H9 (cell line): ENCODE results near the gene GADD45A. TPM values are rescaled to one million over a fixed set of nuclear protein-coding genes. Genes with fewer than 3 reads are reported as not detected.

ENCODE experiments used
- DNase-seq: peaks from one replicate; pipeline ENCODE4 v3.0.0-alpha.2; 2017
- H2AFZ ChIP-seq: one replicate; pipeline ENCODE4 v1.6.1; 2013; ENCODE audit warnings: mild to moderate bottlenecking, low read length, control low read depth, moderate library complexity
- H2AK5ac ChIP-seq: 2 replicates; pipeline ENCODE4 v1.6.1; 2013; ENCODE audit warnings: low read length, control low read depth, mixed read lengths; ENCODE audit not compliant: insufficient read length
- H2BK120ac ChIP-seq: one replicate; pipeline ENCODE4 v1.6.1; 2013; ENCODE audit warnings: low read depth, mild to moderate bottlenecking, low read length, control low read depth, inconsistent platforms; ENCODE audit not compliant: poor library complexity, severe bottlenecking
- H2BK12ac ChIP-seq: 2 replicates; pipeline ENCODE4 v1.6.1; 2013; ENCODE audit warnings: low read length, control low read depth, mixed read lengths, low read depth; ENCODE audit not compliant: insufficient read length
- H2BK15ac ChIP-seq: 2 replicates; pipeline ENCODE4 v1.6.1; 2013; ENCODE audit warnings: low read depth, low read length, control low read depth
- H2BK20ac ChIP-seq: one replicate; pipeline ENCODE4 v1.6.1; 2013; ENCODE audit warnings: low read depth, mild to moderate bottlenecking, low read length, control low read depth, inconsistent platforms; ENCODE audit not compliant: poor library complexity, severe bottlenecking
- H2BK5ac ChIP-seq: 2 replicates; pipeline ENCODE4 v1.6.1; 2013; ENCODE audit warnings: low read length, control low read depth, mixed read lengths; ENCODE audit not compliant: insufficient read length
- H3K14ac ChIP-seq: 2 replicates; pipeline ENCODE4 v1.6.1; 2013; ENCODE audit warnings: low read length, control low read depth; ENCODE audit not compliant: insufficient read depth
- H3K18ac ChIP-seq: 2 replicates; pipeline ENCODE4 v1.6.1; 2013; ENCODE audit warnings: low read depth, mild to moderate bottlenecking, mixed read lengths, low read length, control low read depth; ENCODE audit not compliant: insufficient read length
- H3K23ac ChIP-seq: 2 replicates; pipeline ENCODE4 v1.6.1; 2013; ENCODE audit warnings: low read length, control low read depth, mixed read lengths, low read depth; ENCODE audit not compliant: insufficient read length
- H3K23me2 ChIP-seq: 2 replicates; pipeline ENCODE4 v1.6.1; 2013; ENCODE audit warnings: low read depth, mild to moderate bottlenecking, mixed read lengths, low read length, control low read depth; ENCODE audit not compliant: insufficient read length, poor library complexity, severe bottlenecking
- H3K27ac ChIP-seq: 2 replicates; pipeline ENCODE4 v1.5.1; 2013; ENCODE audit warnings: low read length, control low read depth, mixed read lengths, low read depth; ENCODE audit not compliant: insufficient read length
- H3K27me3 ChIP-seq: 2 replicates; pipeline ENCODE4 v1.6.1; 2013; ENCODE audit warnings: low read length, control low read depth, inconsistent platforms; ENCODE audit not compliant: insufficient read depth
- H3K4ac ChIP-seq: 2 replicates; pipeline ENCODE4 v1.6.1; 2013; ENCODE audit warnings: low read depth, mild to moderate bottlenecking, control low read depth, inconsistent platforms, low read length, moderate library complexity
- H3K4me1 ChIP-seq: 2 replicates; pipeline ENCODE4 v1.6.1; 2013; ENCODE audit warnings: low read length, control low read depth, inconsistent platforms; ENCODE audit not compliant: insufficient read depth
- H3K4me2 ChIP-seq: 2 replicates; pipeline ENCODE4 v1.6.1; 2013; ENCODE audit warnings: low read length, control low read depth, mixed read lengths; ENCODE audit not compliant: insufficient read length, insufficient read depth
- H3K56ac ChIP-seq: 2 replicates; pipeline ENCODE4 v1.6.1; 2013; ENCODE audit warnings: low read depth, mild to moderate bottlenecking, mixed read lengths, low read length, control low read depth; ENCODE audit not compliant: insufficient read length
- H3K79me1 ChIP-seq: 2 replicates; pipeline ENCODE4 v1.6.1; 2013; ENCODE audit warnings: low read depth, mild to moderate bottlenecking, moderate library complexity, low read length, control low read depth, inconsistent platforms; ENCODE audit not compliant: insufficient read depth, poor library complexity, severe bottlenecking
- H3K79me2 ChIP-seq: 2 replicates; pipeline ENCODE4 v1.6.1; 2013; ENCODE audit warnings: low read length, control low read depth, inconsistent platforms; ENCODE audit not compliant: insufficient read depth
- H3K9ac ChIP-seq: 2 replicates; pipeline ENCODE4 v1.6.1; 2013; ENCODE audit warnings: low read length, control low read depth, mixed read lengths; ENCODE audit not compliant: insufficient read length; ENCODE audit errors: extremely low read depth
- H3K9me3 ChIP-seq: one replicate; pipeline ENCODE4 v1.6.1; 2013; ENCODE audit warnings: low read depth, low read length, inconsistent platforms; ENCODE audit not compliant: control insufficient read depth
- H3T11ph ChIP-seq: one replicate; pipeline ENCODE4 v1.6.1; 2013; ENCODE audit warnings: mild to moderate bottlenecking, low read length, control low read depth, inconsistent platforms
- H4K20me1 ChIP-seq: one replicate; pipeline ENCODE4 v1.6.1; 2013; ENCODE audit not compliant: control insufficient read depth, insufficient read length, insufficient read depth
- H4K5ac ChIP-seq: 2 replicates; pipeline ENCODE4 v1.6.1; 2013; ENCODE audit warnings: low read depth, mild to moderate bottlenecking, mixed read lengths, low read length, control low read depth; ENCODE audit not compliant: insufficient read length
- H4K8ac ChIP-seq: replicated peaks from 2 replicates; pipeline ENCODE4 v1.6.1; 2013; ENCODE audit warnings: low read length, control low read depth, mixed read lengths, low read depth; ENCODE audit not compliant: insufficient read length
- H4K91ac ChIP-seq: 2 replicates; pipeline ENCODE4 v1.6.1; 2013; ENCODE audit warnings: low read depth, mild to moderate bottlenecking, moderate library complexity, mixed read lengths, low read length, control low read depth; ENCODE audit not compliant: insufficient read length
- H3K27ac Mint-ChIP-seq, 3 experiments: 2 replicates in 2 of 3; 3 replicates in 1 of 3; pipeline ENCODE4 v1.8.0; 2020 to 2021; ENCODE audit warnings: mixed read lengths in 3 of 3, mild to moderate bottlenecking in 1 of 3, moderate library complexity in 1 of 3
- H3K27me3 Mint-ChIP-seq: 2 replicates; pipeline ENCODE4 v1.8.0; 2021; ENCODE audit warnings: low read depth, mild to moderate bottlenecking, moderate library complexity, mixed read lengths
- H3K36me3 Mint-ChIP-seq, 3 experiments: 2 replicates in 2 of 3; 3 replicates in 1 of 3; pipeline ENCODE4 v1.8.0; 2020 to 2021; ENCODE audit warnings: low read depth in 3 of 3, mixed read lengths in 3 of 3; ENCODE audit not compliant: insufficient read depth in 1 of 3
- H3K4me1 Mint-ChIP-seq, 2 experiments: 2 replicates each; pipeline ENCODE4 v1.8.0; 2020; ENCODE audit warnings: mixed read lengths in 2 of 2
- H3K4me3 Mint-ChIP-seq, 2 experiments: 2 replicates in 1 of 2; 3 replicates in 1 of 2; pipeline ENCODE4 v1.8.0; 2020 to 2021; ENCODE audit warnings: mild to moderate bottlenecking in 2 of 2, mixed read lengths in 2 of 2, moderate library complexity in 1 of 2
- H3K9me3 Mint-ChIP-seq, 2 experiments: 2 replicates in 1 of 2; 3 replicates in 1 of 2; pipeline ENCODE4 v1.8.0; 2020; ENCODE audit warnings: mild to moderate bottlenecking in 2 of 2, mixed read lengths in 2 of 2, moderate library complexity in 1 of 2
- WGBS: extraction: QIAGEN DNeasy Blood & Tissue Kit; methylation state at CpG from one replicate; pipeline ENCODE4 v1.1.7; 2013; ENCODE audit warnings: missing lambda C conversion rate, low lambda C conversion rate, mixed read lengths; ENCODE audit not compliant: insufficient read length; ENCODE audit errors: extremely low coverage; 5-methylcytosine and 5-hydroxymethylcytosine counted together
- total RNA-seq: library from RNA; stranded (reverse); gene quantifications from 2 replicates; pipeline ENCODE4 v1.2.1, GENCODE V29; 2021
- TF ChIP-seq, protein P1 (sequence below): fragments of 200-600 bp; sonication (generic); conservative IDR thresholded peaks from 3 replicates; pipeline ENCODE4 v1.8.0; 2021; ENCODE audit warnings: antibody characterized with exemption, mild to moderate bottlenecking

Gene GADD45A
- total RNA-seq, 1 experiment from 2014 or later = 22.8 TPM

DNA sequence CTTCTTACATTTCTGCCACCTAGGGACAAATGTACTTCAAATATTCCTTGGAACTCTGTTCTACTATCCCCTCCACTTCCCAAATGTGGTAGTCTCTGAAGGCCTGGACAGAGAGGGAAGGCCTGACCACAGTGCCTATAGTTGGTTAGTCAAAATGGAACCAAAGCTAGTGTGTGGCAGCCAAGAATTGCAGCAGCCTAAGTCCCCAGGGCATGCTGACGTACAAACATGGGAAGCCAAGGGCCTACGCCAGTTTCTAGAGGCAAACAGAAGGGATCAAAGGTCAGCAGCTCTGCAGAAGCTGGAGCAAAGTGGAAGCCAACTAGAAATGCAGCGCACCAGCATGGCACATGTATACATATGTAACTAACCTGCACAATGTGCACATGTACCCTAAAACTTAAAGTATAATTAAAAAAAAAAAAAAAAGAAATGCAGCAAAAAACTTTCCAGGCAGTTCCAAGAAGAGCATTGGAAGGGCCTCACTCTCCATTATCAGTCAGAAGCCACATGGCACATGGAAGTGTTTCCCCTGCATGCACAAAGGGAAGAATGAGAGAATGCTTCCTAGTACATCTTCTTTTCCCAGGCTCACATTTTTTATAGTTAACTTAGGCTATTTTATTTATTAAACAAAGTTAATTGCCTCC lies 39.4 kb upstream of the GADD45A start:
- H4K5ac ChIP-seq = no peak overlapping the region
- no peak overlapping the region for H3K27ac ChIP-seq
- H3K27ac Mint-ChIP-seq = no peak overlapping the region
- no peak overlapping the region for H3K23ac ChIP-seq
- peaks cover 7 to 8% of the 10 kb centered on the region in 2 experiments for H3K4me1 Mint-ChIP-seq
- no peak overlapping the region for H3K18ac ChIP-seq
- no peaks in the 10 kb centered on the region for H3K36me3 Mint-ChIP-seq
- H3K9ac ChIP-seq = no peak overlapping the region
- no peak overlapping the region for H2BK20ac ChIP-seq
- DNase-seq = no peak
- H3K79me2 ChIP-seq = no peaks in the 10 kb centered on the region
- H3K4ac ChIP-seq = no peak overlapping the region
- H3T11ph ChIP-seq = no peak overlapping the region
- H4K91ac ChIP-seq = no peak overlapping the region
- no CpG with 5 or more reads among the region's 3 CpGs for WGBS
- TF ChIP-seq, protein P1, sequence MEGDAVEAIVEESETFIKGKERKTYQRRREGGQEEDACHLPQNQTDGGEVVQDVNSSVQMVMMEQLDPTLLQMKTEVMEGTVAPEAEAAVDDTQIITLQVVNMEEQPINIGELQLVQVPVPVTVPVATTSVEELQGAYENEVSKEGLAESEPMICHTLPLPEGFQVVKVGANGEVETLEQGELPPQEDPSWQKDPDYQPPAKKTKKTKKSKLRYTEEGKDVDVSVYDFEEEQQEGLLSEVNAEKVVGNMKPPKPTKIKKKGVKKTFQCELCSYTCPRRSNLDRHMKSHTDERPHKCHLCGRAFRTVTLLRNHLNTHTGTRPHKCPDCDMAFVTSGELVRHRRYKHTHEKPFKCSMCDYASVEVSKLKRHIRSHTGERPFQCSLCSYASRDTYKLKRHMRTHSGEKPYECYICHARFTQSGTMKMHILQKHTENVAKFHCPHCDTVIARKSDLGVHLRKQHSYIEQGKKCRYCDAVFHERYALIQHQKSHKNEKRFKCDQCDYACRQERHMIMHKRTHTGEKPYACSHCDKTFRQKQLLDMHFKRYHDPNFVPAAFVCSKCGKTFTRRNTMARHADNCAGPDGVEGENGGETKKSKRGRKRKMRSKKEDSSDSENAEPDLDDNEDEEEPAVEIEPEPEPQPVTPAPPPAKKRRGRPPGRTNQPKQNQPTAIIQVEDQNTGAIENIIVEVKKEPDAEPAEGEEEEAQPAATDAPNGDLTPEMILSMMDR = no peak
- no peak overlapping the region for H3K56ac ChIP-seq
- no peaks in the 10 kb centered on the region for H3K9me3 Mint-ChIP-seq
- no peaks in the 10 kb centered on the region for H3K4me1 ChIP-seq
- H2BK5ac ChIP-seq = no peak overlapping the region
- no peaks in the 10 kb centered on the region for H3K9me3 ChIP-seq
- H2AFZ ChIP-seq = no peak overlapping the region
- no peaks in the 10 kb centered on the region for H3K23me2 ChIP-seq
- H3K4me3 Mint-ChIP-seq = no peak overlapping the region
- no peak overlapping the region for H3K14ac ChIP-seq
- no peaks in the 10 kb centered on the region for H3K79me1 ChIP-seq
- no peak overlapping the region for H4K8ac ChIP-seq
- H3K27me3 Mint-ChIP-seq = no peaks in the 10 kb centered on the region; the same call in 1 of the 2 replicates
- H3K27me3 ChIP-seq = no peaks in the 10 kb centered on the region
- no peaks in the 10 kb centered on the region for H4K20me1 ChIP-seq
- no peak overlapping the region for H2AK5ac ChIP-seq
- no peak overlapping the region for H2BK15ac ChIP-seq
- H2BK120ac ChIP-seq = no peak overlapping the region
- no peak overlapping the region for H2BK12ac ChIP-seq
- H3K4me2 ChIP-seq = no peak overlapping the region
